ENCODE measurements around the gene APMAP.

DNA sequence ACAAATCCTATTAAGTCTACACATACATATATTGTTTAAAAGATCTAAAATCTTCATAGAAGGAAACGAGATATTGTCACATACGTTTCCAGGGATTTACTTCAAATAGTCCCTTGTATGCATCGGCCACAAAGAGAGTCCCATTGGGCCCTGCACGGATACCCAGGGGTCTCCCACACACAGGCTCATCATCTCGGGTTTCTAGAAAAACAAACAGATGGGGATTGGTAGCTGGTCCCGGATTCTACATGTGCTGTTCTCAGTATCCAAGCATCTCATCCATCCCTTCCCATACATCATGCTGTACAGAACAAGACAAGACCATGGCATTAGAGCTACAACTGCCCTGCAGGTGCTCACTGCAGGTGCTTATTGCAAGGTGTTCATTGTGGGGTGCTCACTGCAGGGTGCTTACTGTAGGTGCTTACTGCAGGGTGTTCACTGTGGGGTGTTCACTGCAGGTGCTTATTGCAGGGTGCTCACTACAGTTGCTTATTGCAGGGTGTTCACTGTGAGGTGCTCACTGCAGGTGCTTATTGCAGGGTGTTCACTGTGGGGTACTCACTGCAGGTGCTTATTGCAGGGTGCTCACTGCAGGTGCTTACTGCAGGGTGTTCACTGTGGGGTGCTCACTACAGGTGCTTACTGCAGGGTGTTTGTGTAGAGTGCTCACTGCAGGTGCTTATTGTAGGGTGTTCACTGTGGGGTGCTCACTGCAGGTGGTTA is 21.0 kb downstream of the APMAP start:
- TF ChIP-seq TEAD4 (IDR thresholded peaks at IDR 0.05) (no peak), REST (IDR thresholded peaks at IDR 0.05; ENCODE audit: low read depth) (no peak), USF1 (IDR thresholded peaks at IDR 0.05) (no peak), EP300 (IDR thresholded peaks at IDR 0.05; ENCODE audit: borderline replicate concordance) (no peak), EGR1 (IDR thresholded peaks at IDR 0.05) (no peak), MAX (IDR thresholded peaks at IDR 0.05) (no peak), TCF12 (IDR thresholded peaks at IDR 0.05; ENCODE audit: low read depth) (no peak), CREB1 (IDR thresholded peaks at IDR 0.05; ENCODE audit: low read depth) (no peak), RAD21 (IDR thresholded peaks at IDR 0.05; ENCODE audit: low read depth) (no peak), TAF1 (IDR thresholded peaks at IDR 0.05; ENCODE audit: low read depth) (no peak), YY1 (IDR thresholded peaks at IDR 0.05; ENCODE audit: low read depth) (no peak)

All from Ishikawa (cell line).